Activated B cell treated with CpG ODN at 0.5 μM for 24 hours (primary cell): ENCODE results near the gene GAGE12J. TPM values are rescaled to one million over a fixed set of nuclear protein-coding genes. Genes with fewer than 3 reads are reported as not detected.

Experiments
- ATAC-seq: fragments of 200-7000 bp; cut with Tn5 transposase; one replicate; pipeline ENCODE4 v1.10.0; 2021; ENCODE audit warnings: low read depth, mild to moderate bottlenecking, moderate library complexity
- CTCF ChIA-PET: fragments of 350-600 bp; sonication (Branson Sonifier 250); formaldehyde crosslinking; loops from one replicate; lab custom pipeline; 2021; ENCODE audit warnings: antibody characterized with exemption; lab: Charles Lee
- POLR2A ChIA-PET: fragments of 350-600 bp; sonication (Branson Sonifier 250); formaldehyde crosslinking; loops from one replicate; lab custom pipeline; 2021; ENCODE audit warnings: antibody characterized with exemption; lab: Charles Lee
- DNase-seq: peaks from one replicate; pipeline ENCODE4 v3.0.0; 2022
- H3K27ac Mint-ChIP-seq: one replicate; pipeline ENCODE4 v1.8.0; 2020; ENCODE audit warnings: mixed read lengths
- H3K27me3 Mint-ChIP-seq: one replicate; pipeline ENCODE4 v1.8.0; 2021; ENCODE audit warnings: mixed read lengths
- H3K36me3 Mint-ChIP-seq: one replicate; pipeline ENCODE4 v1.8.0; 2021; ENCODE audit warnings: low read depth, mixed read lengths
- H3K4me1 Mint-ChIP-seq: one replicate; pipeline ENCODE4 v1.8.0; 2021; ENCODE audit warnings: mixed read lengths
- H3K4me3 Mint-ChIP-seq: one replicate; pipeline ENCODE4 v1.8.0; 2020; ENCODE audit warnings: mild to moderate bottlenecking, mixed read lengths
- H3K9me3 Mint-ChIP-seq: one replicate; pipeline ENCODE4 v1.8.0; 2020; ENCODE audit warnings: mixed read lengths
- intact Hi-C: fragments of 100-400 bp; cut with micrococcal nuclease; formaldehyde crosslinking; loops from one replicate; pipeline ENCODE4 v1.15.1; 2024
- total RNA-seq: library from RNA; stranded (reverse); gene quantifications from 2 replicates; pipeline ENCODE4 v1.2.3, GENCODE V29; 2022
- TF ChIP-seq, protein P1 (sequence below): fragments of 200-600 bp; IDR thresholded peaks from one replicate; pipeline ENCODE4 v1.8.0; 2022; ENCODE audit warnings: antibody characterized with exemption, mild to moderate bottlenecking

The GAGE12J gene
- total RNA-seq, 1 donor from 2014 or later, result not detected

DNA sequence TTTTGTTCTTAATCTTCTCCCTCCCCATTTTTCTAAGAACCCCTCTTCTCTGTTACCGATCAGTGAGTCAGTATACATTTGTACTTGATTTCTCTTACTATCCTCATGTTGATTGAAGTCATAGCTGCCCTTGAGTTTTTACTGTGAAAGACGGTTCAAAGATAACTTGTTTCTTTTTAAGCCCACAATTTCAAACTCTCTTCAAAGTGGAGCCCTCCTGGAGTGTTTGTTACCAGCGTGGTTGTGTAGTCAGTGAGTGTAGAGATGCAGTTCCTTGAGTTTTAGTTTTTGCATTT is 44.4 kb upstream of the GAGE12J start:
- POLR2A ChIA-PET, result interaction anchor here (0.9 kb wide), 1 partner anchor 8 kb away, joined by 3 read pairs; the partner anchor contains the start of gene PPP1R3F

DNA sequence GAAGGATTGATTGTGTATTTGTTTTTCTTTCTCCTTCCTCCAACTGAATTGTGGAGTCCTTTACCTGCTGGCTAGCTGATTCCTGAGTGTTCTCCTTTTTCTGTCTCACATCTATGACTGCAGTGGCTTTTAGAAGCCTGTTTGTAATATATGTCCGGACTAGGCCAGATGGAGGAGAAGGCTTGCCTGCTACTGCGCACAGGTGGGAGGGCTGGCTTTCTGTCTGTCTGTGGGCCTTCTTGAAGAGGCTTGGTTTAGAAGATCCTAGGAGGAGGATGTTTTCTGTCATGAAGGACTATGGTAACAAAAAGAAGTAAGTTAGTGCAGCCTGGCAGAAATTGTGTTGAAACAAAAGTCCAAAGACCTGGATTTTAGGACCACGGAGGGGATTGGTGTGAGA is 43.8 kb upstream of the GAGE12J start:
- Mint-ChIP-seq H3K27ac (no peak overlapping the region), H3K36me3 (peaks cover 9% of the 10 kb centered on the region), H3K4me3 (no peak overlapping the region), H3K9me3 (no peaks in the 10 kb centered on the region), H3K27me3 (no peaks in the 10 kb centered on the region), H3K4me1 (peaks cover 22% of the 10 kb centered on the region)
- DNase-seq (no peak), ATAC-seq (no peak)
- ChIA-PET POLR2A (interaction anchor here (0.5 kb wide), 1 partner anchor 275 kb away, joined by 3 read pairs; no protein-coding TSS in a partner anchor), CTCF (no interaction called here)
- TF ChIP-seq, protein P1, sequence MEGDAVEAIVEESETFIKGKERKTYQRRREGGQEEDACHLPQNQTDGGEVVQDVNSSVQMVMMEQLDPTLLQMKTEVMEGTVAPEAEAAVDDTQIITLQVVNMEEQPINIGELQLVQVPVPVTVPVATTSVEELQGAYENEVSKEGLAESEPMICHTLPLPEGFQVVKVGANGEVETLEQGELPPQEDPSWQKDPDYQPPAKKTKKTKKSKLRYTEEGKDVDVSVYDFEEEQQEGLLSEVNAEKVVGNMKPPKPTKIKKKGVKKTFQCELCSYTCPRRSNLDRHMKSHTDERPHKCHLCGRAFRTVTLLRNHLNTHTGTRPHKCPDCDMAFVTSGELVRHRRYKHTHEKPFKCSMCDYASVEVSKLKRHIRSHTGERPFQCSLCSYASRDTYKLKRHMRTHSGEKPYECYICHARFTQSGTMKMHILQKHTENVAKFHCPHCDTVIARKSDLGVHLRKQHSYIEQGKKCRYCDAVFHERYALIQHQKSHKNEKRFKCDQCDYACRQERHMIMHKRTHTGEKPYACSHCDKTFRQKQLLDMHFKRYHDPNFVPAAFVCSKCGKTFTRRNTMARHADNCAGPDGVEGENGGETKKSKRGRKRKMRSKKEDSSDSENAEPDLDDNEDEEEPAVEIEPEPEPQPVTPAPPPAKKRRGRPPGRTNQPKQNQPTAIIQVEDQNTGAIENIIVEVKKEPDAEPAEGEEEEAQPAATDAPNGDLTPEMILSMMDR, result no peak
- intact Hi-C loops, result no loop called here

More for the DNA sequence above, 44.4 kb upstream of the GAGE12J start:
- DNase-seq (no peak), ATAC-seq (no peak)
- Mint-ChIP-seq H3K27me3 (no peaks in the 10 kb centered on the region), H3K9me3 (no peaks in the 10 kb centered on the region), H3K4me3 (no peak overlapping the region), H3K36me3 (peaks cover 9% of the 10 kb centered on the region), H3K4me1 (peaks cover 27% of the 10 kb centered on the region), H3K27ac (no peak overlapping the region)
- TF ChIP-seq, protein P1, result no peak
- CTCF ChIA-PET, result no interaction called here
- intact Hi-C loops, result no loop called here

DNA sequence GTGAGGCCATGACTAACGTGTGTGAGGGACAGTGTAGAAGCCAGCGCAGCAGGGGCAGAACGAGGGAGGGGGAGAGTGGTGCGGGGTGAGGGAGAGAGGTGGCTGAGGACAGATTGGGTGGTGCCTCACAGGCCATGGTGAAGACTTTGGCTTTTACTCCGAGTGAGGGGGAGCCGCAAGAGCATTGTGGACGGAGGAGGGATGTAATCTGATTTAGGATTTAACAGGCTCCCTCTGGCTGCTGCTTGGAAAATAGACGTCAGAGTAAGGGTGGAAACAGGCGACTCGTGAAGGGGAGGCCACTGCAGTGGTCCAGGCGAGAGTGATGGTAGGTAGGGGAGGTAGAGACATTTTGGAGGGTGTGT is 39.2 kb upstream of the GAGE12J start:
- CTCF ChIA-PET, result no interaction called here
- Mint-ChIP-seq H3K27me3 (no peaks in the 10 kb centered on the region), H3K27ac (no peak overlapping the region), H3K4me1 (peaks cover under 1% of the 10 kb centered on the region), H3K9me3 (no peaks in the 10 kb centered on the region), H3K36me3 (no peaks in the 10 kb centered on the region), H3K4me3 (no peak overlapping the region)
- DNase-seq, result no peak
- POLR2A ChIA-PET, result no interaction called here
- intact Hi-C loops, result no loop called here
- TF ChIP-seq, protein P1, result no peak
- ATAC-seq, result no peak

DNA sequence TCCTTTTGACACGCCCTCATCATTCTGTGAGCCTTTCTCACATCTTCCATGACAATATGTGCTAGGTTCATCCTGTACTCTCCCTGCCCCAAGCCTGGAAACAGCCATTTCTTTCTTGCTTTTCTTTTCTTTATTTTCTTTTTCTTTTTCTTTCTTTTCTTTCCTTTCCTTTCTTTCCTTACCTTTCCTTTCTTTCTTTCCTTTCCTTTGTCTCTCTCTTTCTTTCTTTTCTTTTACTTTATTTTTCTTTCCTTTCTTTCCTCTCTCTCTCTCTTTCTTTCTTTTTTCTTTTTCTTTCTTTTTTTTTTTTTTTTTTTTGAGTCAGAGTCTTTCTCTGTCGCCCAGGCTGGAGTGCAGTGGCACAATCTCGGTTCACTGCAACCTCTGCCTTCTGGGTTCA is 37.6 kb upstream of the GAGE12J start:
- Mint-ChIP-seq H3K36me3 (no peaks in the 10 kb centered on the region), H3K27ac (no peak overlapping the region), H3K9me3 (no peaks in the 10 kb centered on the region), H3K4me1 (no peaks in the 10 kb centered on the region), H3K27me3 (no peaks in the 10 kb centered on the region), H3K4me3 (no peak overlapping the region)
- ChIA-PET CTCF (no interaction called here), POLR2A (interaction anchor here (0.6 kb wide), 1 partner anchor 241 kb away, joined by 3 read pairs; the partner anchor contains the start of gene TFE3)
- ATAC-seq (no peak), DNase-seq (no peak)
- intact Hi-C loops, result no loop called here
- TF ChIP-seq, protein P1, result no peak

DNA sequence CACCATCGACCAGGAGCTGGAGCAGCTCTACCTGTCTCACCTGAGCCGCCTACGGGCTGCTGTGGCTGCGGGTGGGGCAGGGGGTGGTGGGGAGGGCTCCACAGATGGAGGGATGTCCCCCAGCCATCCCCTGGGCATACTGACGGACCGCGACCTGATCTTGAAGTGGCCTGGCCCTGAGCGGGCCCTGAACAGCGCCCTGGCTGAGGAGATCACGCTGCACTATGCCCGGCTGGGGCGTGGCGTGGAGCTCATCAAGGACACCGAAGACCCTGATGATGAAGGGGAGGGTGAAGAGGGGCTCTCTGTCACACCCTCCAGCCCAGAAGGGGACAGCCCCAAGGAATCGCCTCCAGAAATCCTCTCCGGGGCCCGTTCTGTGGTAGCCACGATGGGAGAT is 35.7 kb upstream of the GAGE12J start:
- CTCF ChIA-PET, result no interaction called here
- DNase-seq (no peak), ATAC-seq (no peak)
- no peak overlapping the region for H3K4me3 Mint-ChIP-seq
- no peaks in the 10 kb centered on the region for H3K36me3 Mint-ChIP-seq
- no peak overlapping the region for H3K27ac Mint-ChIP-seq
- H3K9me3 Mint-ChIP-seq, result no peaks in the 10 kb centered on the region
- intact Hi-C loops, result no loop called here
- H3K27me3 Mint-ChIP-seq, result no peaks in the 10 kb centered on the region
- no peaks in the 10 kb centered on the region for H3K4me1 Mint-ChIP-seq
- TF ChIP-seq, protein P1, result no peak
- POLR2A ChIA-PET, result no interaction called here
